ENCODE data around the gene TSPAN3. TPM values are rescaled to one million over a fixed set of nuclear protein-coding genes. Genes with fewer than 3 reads are reported as not detected.

TSPAN3 gene
- total RNA-seq, 1 experiment from 2014 or later, result 84.9 TPM

DNA sequence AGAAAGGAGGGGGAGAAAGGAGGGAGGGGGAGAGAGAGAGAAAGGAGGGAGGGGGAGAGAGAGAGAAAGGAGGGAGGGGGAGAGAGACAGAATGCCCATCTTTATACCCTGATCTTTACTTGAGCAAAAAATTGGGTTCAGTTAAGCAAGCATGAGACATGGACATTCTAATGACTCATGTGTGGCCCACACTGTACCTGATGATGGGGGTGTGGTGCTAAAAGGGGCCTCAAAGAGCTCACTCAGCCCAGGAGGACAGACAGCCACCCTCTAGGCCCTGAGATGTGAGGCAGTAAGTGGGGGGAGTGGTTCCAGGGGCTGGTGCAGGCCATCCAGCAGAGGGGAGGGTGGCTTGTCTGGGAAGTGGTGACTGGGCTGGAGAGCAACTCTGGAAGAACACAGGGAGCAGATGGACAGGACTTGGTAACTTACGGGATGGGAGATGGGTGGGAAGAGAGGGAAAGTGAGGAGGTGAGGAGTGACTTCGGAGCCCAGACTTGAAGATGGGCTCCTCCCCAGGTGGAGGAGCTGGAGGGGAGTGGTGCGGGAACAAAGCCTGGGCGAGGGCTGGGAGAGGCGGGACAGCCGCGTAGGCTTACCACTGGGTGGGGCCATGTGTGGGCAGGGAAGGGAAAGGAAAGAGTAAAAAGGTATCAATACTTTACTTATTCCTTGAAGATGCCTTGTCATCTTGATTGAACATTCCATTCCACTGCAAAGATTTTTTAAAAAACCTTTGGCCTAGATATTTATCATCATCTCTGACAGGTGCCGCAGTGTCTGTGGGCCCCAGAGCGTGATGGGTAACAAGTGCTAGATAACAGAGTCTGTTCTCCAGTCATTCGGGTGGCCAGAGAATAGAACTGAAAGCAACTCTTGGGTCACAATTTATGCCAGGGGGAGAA lies 32.3 kb downstream of the TSPAN3 start:
- H3K4me3 Mint-ChIP-seq, result no peak overlapping the region
- H3K4me1 Mint-ChIP-seq, result peaks cover 8% of the 10 kb centered on the region
- ChIA-PET CTCF (no interaction called here), POLR2A (no interaction called here)
- peaks cover 3% of the 10 kb centered on the region for H3K27me3 Mint-ChIP-seq (ENCODE audit: low read depth)
- TF ChIP-seq, protein P1, sequence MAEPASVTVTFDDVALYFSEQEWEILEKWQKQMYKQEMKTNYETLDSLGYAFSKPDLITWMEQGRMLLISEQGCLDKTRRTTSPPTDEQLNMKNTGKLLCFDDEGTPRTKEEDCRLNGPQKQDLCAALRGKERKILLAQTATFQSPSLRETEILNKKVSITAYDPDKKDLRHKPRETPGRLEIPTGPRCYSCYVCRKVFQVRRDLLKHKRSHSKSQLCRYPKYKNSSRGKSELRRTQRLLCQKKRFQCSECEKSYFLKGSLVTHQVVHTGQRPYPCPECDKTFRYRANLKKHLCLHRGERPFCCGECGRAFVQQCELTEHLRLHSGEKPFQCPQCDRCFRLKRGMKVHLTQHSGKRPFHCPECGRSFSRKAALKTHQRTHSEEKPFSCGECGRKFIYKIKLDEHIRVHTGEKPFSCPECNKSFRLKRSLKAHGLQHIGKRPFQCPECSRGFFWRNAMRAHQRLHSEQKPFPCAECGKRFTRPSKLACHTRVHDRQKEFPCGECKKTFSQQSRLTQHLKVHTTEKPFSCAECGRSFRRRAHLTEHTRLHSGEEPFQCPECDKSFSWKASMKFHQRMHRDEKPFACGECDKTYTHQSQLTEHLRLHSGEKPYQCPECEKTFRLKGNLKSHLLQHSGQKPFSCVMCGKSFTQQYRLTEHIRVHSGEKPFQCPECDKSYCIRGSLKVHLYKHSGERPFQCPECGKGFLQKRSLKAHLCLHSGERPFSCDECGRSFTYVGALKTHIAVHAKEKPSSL (CRISPR knock-in tag; conservative IDR thresholded peaks at IDR 0.05), result no peak
- no peak for TF ChIP-seq MAX (CRISPR knock-in tag; IDR thresholded peaks at IDR 0.05)
- no peak for TF ChIP-seq ETV6 (CRISPR knock-in tag; IDR thresholded peaks at IDR 0.05)
- no peak for TF ChIP-seq ELF4 (CRISPR knock-in tag; IDR thresholded peaks at IDR 0.05; ENCODE audit: low read depth)
- TF ChIP-seq AR (CRISPR knock-in tag; IDR thresholded peaks at IDR 0.05), result no peak
- no peak for TF ChIP-seq FOXJ3 (CRISPR knock-in tag; IDR thresholded peaks at IDR 0.05; ENCODE audit: borderline replicate concordance)
- peaks cover 14% of the 10 kb centered on the region; the same call in 1 of the 2 replicates for H3K9me3 Mint-ChIP-seq
- ATAC-seq (no peak), DNase-seq (ENCODE audit: low spot score) (no peak)
- no peak overlapping the region for H3K27ac Mint-ChIP-seq
- peaks cover 41% of the 10 kb centered on the region for H3K36me3 Mint-ChIP-seq

- no peak for ATAC-seq
- peak; percentile 4 for DNase-seq (ENCODE audit: low spot score)
- peaks cover 41% of the 10 kb centered on the region for H3K36me3 Mint-ChIP-seq
- POLR2A ChIA-PET, result no interaction called here
- CTCF ChIA-PET, result interaction anchor here (6.3 kb wide), 1 partner anchor 13 kb away, joined by 57 read pairs; no protein-coding TSS in a partner anchor
- H3K27ac Mint-ChIP-seq, result no peak overlapping the region; the same call in 1 of the 2 replicates
- H3K4me3 Mint-ChIP-seq, result no peak overlapping the region
- peaks cover 8% of the 10 kb centered on the region for H3K4me1 Mint-ChIP-seq
- H3K9me3 Mint-ChIP-seq, result peaks cover 14% of the 10 kb centered on the region; the same call in 1 of the 2 replicates
- peaks cover 3% of the 10 kb centered on the region for H3K27me3 Mint-ChIP-seq (ENCODE audit: low read depth)
- TF ChIP-seq CREM (CRISPR knock-in tag; IDR thresholded peaks at IDR 0.05), result no peak
- no peak for TF ChIP-seq CDX4 (CRISPR knock-in tag; IDR thresholded peaks at IDR 0.05; ENCODE audit: borderline replicate concordance)
- TF ChIP-seq OVOL2 (CRISPR knock-in tag; IDR thresholded peaks at IDR 0.05; ENCODE audit: borderline replicate concordance), result no peak
- no peak for TF ChIP-seq TCF7 (CRISPR knock-in tag; IDR thresholded peaks at IDR 0.05; ENCODE audit: low read depth)
- TF ChIP-seq ZSCAN18 (CRISPR knock-in tag; IDR thresholded peaks at IDR 0.05), result no peak
- no peak for TF ChIP-seq ELF4 (CRISPR knock-in tag; IDR thresholded peaks at IDR 0.05; ENCODE audit: low read depth)
- TF ChIP-seq, protein P2, sequence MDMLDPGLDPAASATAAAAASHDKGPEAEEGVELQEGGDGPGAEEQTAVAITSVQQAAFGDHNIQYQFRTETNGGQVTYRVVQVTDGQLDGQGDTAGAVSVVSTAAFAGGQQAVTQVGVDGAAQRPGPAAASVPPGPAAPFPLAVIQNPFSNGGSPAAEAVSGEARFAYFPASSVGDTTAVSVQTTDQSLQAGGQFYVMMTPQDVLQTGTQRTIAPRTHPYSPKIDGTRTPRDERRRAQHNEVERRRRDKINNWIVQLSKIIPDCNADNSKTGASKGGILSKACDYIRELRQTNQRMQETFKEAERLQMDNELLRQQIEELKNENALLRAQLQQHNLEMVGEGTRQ (CRISPR knock-in tag; IDR thresholded peaks at IDR 0.05), result no peak
- no peak for TF ChIP-seq GTF2I (CRISPR knock-in tag; conservative IDR thresholded peaks at IDR 0.05)
- no peak for TF ChIP-seq HMGA2 (CRISPR knock-in tag; IDR thresholded peaks at IDR 0.05)
- TF ChIP-seq, protein P3, sequence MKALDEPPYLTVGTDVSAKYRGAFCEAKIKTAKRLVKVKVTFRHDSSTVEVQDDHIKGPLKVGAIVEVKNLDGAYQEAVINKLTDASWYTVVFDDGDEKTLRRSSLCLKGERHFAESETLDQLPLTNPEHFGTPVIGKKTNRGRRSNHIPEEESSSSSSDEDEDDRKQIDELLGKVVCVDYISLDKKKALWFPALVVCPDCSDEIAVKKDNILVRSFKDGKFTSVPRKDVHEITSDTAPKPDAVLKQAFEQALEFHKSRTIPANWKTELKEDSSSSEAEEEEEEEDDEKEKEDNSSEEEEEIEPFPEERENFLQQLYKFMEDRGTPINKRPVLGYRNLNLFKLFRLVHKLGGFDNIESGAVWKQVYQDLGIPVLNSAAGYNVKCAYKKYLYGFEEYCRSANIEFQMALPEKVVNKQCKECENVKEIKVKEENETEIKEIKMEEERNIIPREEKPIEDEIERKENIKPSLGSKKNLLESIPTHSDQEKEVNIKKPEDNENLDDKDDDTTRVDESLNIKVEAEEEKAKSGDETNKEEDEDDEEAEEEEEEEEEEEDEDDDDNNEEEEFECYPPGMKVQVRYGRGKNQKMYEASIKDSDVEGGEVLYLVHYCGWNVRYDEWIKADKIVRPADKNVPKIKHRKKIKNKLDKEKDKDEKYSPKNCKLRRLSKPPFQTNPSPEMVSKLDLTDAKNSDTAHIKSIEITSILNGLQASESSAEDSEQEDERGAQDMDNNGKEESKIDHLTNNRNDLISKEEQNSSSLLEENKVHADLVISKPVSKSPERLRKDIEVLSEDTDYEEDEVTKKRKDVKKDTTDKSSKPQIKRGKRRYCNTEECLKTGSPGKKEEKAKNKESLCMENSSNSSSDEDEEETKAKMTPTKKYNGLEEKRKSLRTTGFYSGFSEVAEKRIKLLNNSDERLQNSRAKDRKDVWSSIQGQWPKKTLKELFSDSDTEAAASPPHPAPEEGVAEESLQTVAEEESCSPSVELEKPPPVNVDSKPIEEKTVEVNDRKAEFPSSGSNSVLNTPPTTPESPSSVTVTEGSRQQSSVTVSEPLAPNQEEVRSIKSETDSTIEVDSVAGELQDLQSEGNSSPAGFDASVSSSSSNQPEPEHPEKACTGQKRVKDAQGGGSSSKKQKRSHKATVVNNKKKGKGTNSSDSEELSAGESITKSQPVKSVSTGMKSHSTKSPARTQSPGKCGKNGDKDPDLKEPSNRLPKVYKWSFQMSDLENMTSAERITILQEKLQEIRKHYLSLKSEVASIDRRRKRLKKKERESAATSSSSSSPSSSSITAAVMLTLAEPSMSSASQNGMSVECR (CRISPR knock-in tag; IDR thresholded peaks at IDR 0.05; ENCODE audit: borderline replicate concordance), result no peak
- no peak for TF ChIP-seq EMX1 (CRISPR knock-in tag; IDR thresholded peaks at IDR 0.05)
- no peak for TF ChIP-seq SP1 (CRISPR knock-in tag; conservative IDR thresholded peaks at IDR 0.05)
- TF ChIP-seq MXD4 (CRISPR knock-in tag; IDR thresholded peaks at IDR 0.05; ENCODE audit: borderline replicate concordance), result no peak
- no peak for TF ChIP-seq KAT7 (CRISPR knock-in tag; IDR thresholded peaks at IDR 0.05; ENCODE audit: borderline replicate concordance)
Observed at GRCh38 chr15:77037388-77038209, 33.3 kb downstream of the TSPAN3 start.

All from WTC11 (cell line).